AG04450 (cell line): ENCODE data around the gene HOXA3. TPM values are rescaled to one million over a fixed set of nuclear protein-coding genes. Genes with fewer than 3 reads are reported as not detected.

ENCODE experiments used
- CTCF ChIA-PET: fragments of 300-600, 350-600 bp; formaldehyde crosslinking; extraction: SDS; loops from one replicate; lab custom pipeline; 2022; ENCODE audit warnings: antibody characterized with exemption, inconsistent platforms; lab: Charles Lee
- POLR2A ChIA-PET: fragments of 350-600 bp; formaldehyde crosslinking; extraction: SDS; loops from one replicate; lab custom pipeline; 2021; ENCODE audit warnings: antibody characterized with exemption, inconsistent platforms; lab: Yijun Ruan, JAX
- DNase-seq: peaks from one replicate; pipeline ENCODE4 v3.0.0-alpha.2; 2011; ENCODE audit warnings: low read depth, low spot score
- H3K27ac ChIP-seq: one replicate; pipeline ENCODE4 v1.5.1; 2012; ENCODE audit warnings: low read depth, low read length, control low read depth
- H3K27me3 ChIP-seq: one replicate; pipeline ENCODE4 v1.6.0; 2012; ENCODE audit warnings: low read length; ENCODE audit not compliant: control insufficient read depth, insufficient read depth
- H3K4me3 ChIP-seq: 2 replicates; pipeline ENCODE4 v1.5.1; 2011; ENCODE audit warnings: mild to moderate bottlenecking, low read depth, low read length, control low read depth
- H3K9me3 ChIP-seq: 2 replicates; pipeline ENCODE4 v1.5.1; 2012; ENCODE audit warnings: low read length; ENCODE audit not compliant: control insufficient read depth, insufficient read depth
- polyA plus RNA-seq: library from polyadenylated mRNA; depleted of rRNA; stranded (reverse); fragments of >200 nt; gene quantifications from 2 replicates; pipeline ENCODE4 v1.2.3, GENCODE V29; 2011
- TF ChIP-seq, protein P1 (sequence below): IDR thresholded peaks from 2 replicates; pipeline ENCODE4 v1.5.1; 2011; ENCODE audit warnings: low read depth, low read length, control low read depth, inconsistent platforms

HOXA3 gene
- polyA plus RNA-seq, 1 experiment: 1.6 TPM

DNA sequence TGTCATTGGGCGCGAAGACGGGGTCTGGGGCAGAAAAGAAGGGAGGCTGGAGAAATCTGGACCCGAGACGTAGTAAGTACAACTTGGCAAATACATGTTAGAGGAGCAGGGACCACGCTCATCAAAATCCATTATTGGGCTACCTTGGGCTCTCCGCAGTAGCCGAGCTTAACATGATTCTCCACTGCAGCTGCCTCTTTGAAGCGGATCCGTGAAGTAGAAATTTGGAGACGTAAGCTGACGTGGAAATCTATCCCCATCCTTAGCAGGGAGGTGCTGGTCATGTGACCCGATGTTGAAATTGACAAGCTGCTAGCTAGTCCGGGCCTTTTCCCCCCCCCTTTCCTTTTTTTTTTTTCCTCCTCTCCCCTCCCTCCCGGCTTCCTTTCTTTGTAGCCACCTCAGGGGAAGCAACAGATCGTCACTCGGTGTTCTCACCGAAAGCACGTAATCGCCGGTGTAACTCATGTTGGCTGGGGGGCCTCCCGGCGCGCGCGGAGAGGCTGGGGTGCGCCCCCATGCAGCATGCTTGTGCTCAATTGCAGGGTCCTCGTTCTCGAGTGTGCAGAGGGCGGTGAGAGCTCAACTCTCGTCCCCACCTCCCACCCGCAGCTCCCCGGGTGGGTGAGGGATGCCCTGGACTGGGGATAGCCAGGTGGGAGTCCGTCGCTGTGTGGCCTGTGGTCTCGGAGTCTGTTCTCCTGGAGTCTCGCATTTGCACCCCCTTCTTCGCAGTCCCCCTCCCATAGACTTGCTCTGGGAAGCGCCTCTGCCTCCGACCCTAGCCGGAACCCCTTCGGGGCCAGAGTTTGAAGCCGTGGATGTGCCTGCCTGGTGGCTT is 32.9 kb upstream of the HOXA3 start, which contains the start of gene HOXA11:
HOXA11 (minus strand) TSS at position 220 of the 841 bp plus-strand sequence; CDS start at position 132, 88 bp downstream.
- CTCF ChIA-PET: interaction anchor here (1.0 to 1.7 kb wide), 3 partner anchors 25 to 1293 kb away, joined by 3 to 5 read pairs (median 4); no protein-coding TSS in a partner anchor
- TF ChIP-seq, protein P1, sequence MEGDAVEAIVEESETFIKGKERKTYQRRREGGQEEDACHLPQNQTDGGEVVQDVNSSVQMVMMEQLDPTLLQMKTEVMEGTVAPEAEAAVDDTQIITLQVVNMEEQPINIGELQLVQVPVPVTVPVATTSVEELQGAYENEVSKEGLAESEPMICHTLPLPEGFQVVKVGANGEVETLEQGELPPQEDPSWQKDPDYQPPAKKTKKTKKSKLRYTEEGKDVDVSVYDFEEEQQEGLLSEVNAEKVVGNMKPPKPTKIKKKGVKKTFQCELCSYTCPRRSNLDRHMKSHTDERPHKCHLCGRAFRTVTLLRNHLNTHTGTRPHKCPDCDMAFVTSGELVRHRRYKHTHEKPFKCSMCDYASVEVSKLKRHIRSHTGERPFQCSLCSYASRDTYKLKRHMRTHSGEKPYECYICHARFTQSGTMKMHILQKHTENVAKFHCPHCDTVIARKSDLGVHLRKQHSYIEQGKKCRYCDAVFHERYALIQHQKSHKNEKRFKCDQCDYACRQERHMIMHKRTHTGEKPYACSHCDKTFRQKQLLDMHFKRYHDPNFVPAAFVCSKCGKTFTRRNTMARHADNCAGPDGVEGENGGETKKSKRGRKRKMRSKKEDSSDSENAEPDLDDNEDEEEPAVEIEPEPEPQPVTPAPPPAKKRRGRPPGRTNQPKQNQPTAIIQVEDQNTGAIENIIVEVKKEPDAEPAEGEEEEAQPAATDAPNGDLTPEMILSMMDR: no peak
- Histone ChIP-seq H3K27ac (no peak within 1 kb of the TSS), H3K27me3 (peaks cover 95% of the 10 kb centered on the region), H3K4me3 (peak within 1 kb of the TSS; percentile 36), H3K9me3 (peaks cover 23% of the 10 kb centered on the region; the same call in 1 of the 2 replicates)
- POLR2A ChIA-PET: no interaction called here
- no peak for DNase-seq

DNA sequence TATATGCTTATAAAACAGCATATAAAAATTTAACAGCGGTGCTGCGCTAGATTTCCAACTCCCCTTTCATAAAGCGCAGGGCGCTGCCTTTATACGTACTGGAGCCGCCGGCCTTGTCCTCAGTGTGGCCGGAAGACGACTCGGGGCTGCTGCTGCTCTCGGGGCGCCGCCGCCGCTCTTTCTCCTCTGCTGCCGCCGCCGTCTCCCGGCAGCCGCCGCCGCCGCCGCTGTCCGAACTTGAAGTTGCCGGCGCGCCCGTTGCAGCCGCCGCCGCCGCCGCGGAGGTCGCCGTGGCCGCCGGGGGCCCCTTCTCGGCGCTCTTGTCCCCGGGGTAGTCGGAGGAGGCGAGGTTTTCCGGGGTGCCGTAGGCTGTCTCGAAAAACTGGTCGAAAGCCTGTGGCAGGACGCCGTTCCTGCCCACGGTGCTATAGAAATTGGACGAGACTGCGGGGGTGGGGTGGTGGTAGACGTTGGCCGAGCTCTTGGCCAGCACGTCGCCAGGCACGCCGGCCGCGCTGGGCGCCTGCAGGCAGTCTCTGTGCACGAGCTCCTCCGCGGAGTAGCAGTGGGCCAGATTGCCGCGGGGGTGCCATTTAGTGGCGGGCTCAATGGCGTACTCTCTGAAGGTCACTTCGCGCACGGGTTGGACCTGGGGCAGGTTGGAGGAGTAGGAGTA is 32.1 kb upstream of the HOXA3 start:
- TF ChIP-seq, protein P1: no peak
- Histone ChIP-seq H3K9me3 (peaks cover 23% of the 10 kb centered on the region; the same call in 1 of the 2 replicates), H3K27ac (no peak overlapping the region), H3K4me3 (peak overlapping the region; percentile 36), H3K27me3 (peaks cover 96% of the 10 kb centered on the region)
- ChIA-PET POLR2A (interaction anchor here (0.6 kb wide), 1 partner anchor 9 kb away, joined by 4 read pairs; no protein-coding TSS in a partner anchor), CTCF (interaction anchor here (1.0 to 1.1 kb wide), 3 partner anchors 26 to 1292 kb away, joined by 3 to 4 read pairs (median 3); no protein-coding TSS in a partner anchor)
- DNase-seq: no peak

DNA sequence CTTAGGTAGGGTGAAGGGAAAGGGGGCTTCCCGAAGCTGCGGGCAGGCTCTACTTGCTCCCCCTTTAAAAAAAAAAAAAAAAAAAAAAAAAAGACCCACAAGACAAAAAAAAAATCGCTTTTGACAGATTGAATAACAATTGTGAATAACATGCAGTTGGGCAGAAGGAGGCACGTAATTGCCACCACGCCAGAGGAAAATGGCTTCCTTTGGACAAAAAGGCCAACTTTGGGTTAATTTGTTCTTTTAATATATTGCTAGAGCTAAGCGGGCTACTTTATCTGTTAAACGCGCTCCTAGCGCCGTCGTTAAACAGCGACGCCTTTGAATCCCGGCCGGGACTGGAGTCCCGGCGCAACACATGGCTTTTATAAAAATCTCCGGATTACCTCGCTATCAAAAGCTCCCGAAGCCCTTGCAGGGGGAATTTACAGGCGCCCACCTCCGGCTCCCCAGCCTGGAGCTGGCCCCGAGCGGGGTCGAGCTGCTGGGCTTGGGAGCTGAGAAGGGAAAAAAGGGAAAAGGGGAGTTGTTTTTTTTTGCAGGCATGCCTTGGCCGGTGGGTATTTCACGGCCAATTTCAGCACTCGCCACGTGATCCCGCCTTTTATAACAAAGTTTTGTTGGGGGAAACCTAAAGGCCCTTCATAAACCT is 31.4 kb upstream of the HOXA3 start:
- peak overlapping the region; percentile 31 for H3K4me3 ChIP-seq
- peaks cover 96% of the 10 kb centered on the region for H3K27me3 ChIP-seq
- ChIA-PET POLR2A (interaction anchor here (0.6 kb wide), 1 partner anchor 10 kb away, joined by 4 read pairs; no protein-coding TSS in a partner anchor), CTCF (interaction anchor here (0.6 to 1.1 kb wide), 3 partner anchors 27 to 1291 kb away, joined by 3 to 5 read pairs (median 3); no protein-coding TSS in a partner anchor)
- H3K9me3 ChIP-seq: peaks cover 18% of the 10 kb centered on the region; the same call in 1 of the 2 replicates
- H3K27ac ChIP-seq: no peak overlapping the region
- DNase-seq: no peak
- TF ChIP-seq, protein P1: no peak

GRCh38 chr7:27182861-27183681 is 30.7 kb upstream of the HOXA3 start:
- CTCF ChIA-PET: interaction anchor here (0.6 to 1.1 kb wide), 2 partner anchors 911 to 1291 kb away, joined by 3 to 5 read pairs; no protein-coding TSS in a partner anchor
- Histone ChIP-seq H3K27me3 (peaks cover 94% of the 10 kb centered on the region), H3K27ac (no peak overlapping the region), H3K9me3 (peaks cover 17% of the 10 kb centered on the region; the same call in 1 of the 2 replicates), H3K4me3 (no peak overlapping the region)
- TF ChIP-seq, protein P1: no peak
- DNase-seq: no peak
- POLR2A ChIA-PET: no interaction called here
